NCI-H345 treated with DMSO at 0.1 percent for 48 hours (cell line): ENCODE measurements around the gene ARHGAP33.
"Not testable (repeated sequence)": the region's sequence is repeated elsewhere in the genome, so short reads cannot be mapped to it uniquely, and the experiment has no call there.

Source experiments
- DNase-seq: peaks from one replicate; lab custom pipeline; 2025; ENCODE audit not compliant: unreplicated experiment; lab: John Stamatoyannopoulos, UW

Gene ARHGAP33

DNA sequence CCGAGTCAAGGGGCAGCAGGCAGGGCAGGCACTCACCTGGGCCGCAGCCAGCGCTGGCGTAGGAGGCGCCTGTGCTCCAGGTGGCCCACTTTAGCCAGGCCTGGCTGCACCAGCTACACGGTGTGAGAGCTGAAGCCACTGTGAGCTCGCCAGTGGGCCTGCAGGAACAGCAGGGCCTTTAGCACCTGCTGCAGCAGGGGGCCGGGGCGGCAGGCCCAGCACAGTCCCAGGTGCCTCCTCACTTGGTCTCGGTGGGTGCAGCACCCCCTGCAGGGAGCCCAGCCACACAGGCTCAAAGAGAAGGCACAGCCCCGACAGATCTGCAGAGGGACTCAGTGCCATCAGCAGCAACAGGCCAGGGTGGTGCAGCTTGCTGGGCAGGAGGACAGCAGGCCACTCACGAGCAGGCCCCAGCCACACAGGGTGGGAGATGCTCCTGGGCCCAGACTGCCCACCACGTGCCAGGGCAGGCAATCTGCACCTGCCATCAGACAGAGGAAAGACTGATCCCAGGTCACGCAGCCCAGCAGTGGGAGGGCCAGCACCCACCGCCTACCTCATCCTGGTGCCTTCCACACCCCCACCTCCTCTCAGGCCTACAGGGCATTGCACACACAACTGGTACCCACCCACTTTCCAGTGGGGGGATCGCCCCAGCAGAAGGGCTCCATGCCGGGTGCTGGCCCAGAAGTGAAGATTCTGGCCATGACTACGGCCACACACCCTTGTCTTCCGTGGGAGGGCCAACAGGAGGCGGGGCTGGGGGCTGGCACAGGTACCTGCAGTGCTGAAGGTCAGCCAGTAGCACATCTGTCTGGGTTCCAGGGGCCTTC lies 15.8 kb downstream of the ARHGAP33 start:
- DNase-seq, result peak; percentile 83

DNA sequence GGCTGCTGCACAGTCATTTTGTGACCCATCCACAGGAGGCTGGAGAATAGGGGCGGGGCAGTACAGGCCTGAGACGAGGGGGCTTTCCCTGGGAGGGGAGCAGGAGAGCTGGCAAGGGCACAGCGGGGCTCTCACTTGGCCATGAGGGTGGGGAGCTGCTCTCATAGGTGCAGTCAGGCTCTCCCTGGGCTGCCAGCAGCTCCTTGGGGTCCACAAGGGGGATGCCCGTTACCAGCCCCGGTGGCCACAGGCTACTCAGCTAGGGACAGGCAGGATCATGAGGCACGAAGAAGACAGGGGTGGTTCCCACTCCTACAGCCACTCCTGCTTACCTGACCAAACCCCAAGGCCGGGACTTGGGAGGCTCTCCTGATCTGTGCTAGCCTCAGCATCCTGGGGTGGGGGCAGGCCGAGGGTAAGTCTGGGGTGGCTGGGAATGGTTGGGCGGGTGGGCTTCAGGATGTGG lies 16.5 kb downstream of the ARHGAP33 start:
- DNase-seq, result no peak

DNA sequence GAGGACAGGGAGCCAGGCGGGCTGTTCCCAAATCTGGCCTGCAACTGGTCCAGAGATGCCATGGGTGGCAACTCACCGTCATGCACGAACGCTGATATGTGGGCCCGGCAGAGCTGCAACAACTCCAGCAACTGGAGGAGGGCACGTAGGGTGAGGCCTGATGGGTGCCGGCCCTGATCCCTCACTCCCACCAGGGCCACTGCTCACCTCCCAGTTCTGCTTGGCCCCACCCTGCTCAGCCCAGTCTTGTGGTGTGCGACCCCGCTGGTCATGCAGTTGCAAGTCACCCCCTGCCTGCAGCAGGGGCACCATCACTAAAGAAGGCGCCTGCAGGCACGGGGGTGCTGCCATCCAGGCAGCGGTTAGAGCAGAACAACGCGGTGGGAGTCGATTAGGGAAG lies 16.9 kb downstream of the ARHGAP33 start:
- DNase-seq, result no peak

DNA sequence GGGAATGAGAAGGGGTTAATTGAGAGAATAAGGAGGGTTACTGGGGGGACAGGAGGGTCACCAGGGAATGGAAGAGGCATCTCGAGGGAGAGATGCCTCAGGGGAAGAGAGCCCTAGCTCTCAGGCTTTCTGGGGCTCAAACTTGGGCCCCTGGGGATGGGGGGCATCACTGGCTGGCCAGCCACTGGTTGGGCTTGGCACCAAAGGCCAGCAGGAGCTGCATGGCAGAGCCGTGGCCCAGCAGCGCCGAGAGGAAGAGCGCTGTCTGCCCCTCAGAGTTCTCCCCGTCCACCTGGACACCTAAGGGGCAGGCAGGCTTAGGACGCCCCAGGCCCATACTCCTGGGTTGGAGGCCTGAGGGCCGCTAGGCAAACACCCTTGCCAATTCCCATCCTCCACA lies 17.5 kb downstream of the ARHGAP33 start:
- DNase-seq, result no peak

DNA sequence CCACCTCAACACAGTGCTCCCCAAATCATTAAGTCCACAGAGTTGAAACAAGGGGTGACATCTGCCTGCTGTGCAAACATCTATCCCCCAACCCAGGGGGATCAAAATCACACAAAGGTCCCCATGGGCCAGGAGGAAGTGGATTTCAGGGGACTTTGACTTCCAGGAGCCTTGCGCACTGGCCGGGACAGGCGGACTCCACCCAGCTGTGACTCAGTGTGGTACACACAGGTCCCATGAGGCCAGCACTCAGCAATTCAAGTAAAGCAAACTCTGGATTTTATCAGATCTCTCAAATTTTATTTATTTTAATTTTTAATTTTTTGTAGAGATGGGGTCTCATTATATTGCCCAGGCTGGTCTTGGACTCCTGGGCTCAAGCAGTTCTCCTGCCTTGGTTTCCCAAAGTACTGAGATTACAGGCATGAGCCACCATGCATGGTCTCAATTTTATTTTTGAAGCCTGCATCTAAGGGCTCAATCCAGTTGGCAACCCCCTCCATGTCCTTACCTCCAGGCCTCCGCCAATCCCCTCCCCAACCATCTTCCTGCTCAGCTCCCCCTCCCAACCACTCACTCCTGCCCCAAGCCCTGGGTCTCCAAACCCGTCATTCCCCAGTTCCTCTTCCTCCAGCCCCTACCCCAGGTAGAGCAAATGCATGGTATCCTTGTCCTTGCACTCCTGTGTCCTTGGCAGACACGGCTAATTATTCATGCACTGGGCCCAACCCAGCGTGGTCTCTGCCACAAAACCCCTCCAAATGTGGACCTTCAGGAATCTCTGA lies 18.2 kb downstream of the ARHGAP33 start:
- DNase-seq, result no peak

DNA sequence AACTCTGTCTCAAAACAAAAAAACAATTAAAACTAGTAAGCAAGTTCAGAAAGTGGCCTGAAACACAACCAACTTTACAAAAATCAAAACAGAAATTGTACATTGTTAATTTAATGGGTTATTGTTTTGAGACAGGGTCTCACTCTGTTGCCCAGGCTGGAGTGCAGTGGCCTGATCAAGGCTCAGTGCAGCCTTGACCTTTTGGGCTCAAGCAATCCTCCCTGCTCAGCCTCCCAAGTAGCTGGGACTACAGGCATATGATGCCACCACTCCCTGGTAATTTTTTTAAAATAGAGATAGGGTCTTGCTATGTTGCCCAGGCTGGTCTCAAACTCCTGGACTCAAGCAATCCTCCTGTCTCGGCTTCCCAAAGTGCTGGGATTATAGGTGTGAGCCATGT lies 20.2 kb downstream of the ARHGAP33 start:
- DNase-seq, result not testable (repeated sequence)

DNA sequence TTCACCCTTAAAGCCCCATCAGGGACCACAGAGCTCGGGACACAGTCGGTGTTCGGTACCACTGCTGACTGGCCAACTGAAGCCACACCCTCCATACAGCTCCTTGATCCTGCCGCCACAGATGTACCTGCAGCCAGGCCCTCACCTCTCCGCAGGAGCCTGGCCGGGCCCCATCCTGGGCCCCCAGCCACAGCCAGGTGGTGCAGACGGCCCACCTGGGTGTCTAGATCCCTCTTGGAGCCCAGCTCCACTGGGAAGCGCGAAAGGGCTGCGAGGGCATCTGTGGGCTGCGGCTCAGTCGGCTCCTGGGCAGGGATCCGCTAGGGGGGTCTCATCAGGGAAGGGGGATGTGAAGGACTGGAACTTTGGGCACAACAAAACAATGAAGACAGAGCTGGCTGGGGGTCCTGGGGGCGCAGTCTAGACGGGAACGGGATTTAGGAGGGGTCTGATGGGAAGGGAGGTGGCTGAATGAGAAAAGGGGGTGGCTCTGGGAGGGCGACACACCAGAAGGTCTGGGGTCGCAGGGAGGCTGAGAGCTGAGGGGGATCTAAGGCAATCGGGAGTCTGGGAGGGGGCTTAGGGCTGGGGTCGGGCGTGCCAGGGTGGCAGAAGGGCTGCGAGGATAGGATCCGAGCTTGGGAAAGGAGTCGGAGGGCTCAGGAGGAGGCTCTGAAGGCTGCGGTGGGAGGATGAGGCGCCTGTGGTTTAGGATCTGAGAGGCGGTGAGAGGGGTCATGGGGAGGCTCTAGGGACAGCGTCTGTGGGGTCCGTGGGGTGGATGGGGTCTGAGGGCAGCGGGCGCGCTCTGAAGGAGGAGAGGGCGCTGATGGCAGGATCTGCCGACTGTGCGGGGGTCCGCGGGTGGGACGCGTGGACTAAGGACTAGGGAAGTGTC lies 21.5 kb downstream of the ARHGAP33 start:
- DNase-seq, result no peak

DNA sequence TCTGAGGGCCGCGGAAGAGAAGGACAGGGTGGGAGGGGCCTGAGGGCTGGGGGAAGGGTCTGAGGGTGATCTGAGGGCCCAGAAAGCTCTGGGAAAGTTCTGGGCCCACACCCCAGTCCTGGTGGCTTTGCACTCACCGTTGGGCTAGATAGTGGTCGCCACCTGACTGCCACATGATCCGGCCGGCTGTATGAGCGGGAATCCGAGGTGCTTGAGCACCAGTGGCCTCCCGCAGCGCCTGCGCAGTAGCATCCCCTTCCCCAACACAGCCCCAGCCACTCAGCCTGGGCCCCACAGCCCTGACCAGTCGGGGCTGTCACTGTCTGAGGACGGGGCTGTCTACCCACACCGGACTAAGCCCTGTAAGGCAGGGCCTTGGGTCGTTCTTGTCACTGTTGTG lies 22.3 kb downstream of the ARHGAP33 start:
- DNase-seq, result no peak

DNA sequence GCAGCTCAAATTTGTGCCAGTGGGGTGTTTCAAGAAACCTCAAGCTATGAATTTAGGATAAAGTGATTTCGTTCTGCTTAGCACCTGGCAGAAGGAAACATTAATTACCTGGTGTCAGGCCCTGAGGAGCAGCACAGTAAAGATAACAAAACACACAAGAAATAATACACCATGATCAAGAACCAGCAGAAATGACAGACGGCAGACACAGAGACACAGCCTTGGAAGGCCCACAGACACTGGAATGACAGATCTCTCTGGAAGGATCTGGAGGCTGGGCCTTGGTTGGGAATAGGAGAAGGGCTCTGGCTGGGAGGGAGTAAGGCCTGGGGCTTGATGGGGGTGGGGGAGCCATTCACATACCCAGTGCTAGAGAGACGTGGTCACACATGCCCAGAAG lies 26.5 kb downstream of the ARHGAP33 start:
- no peak for DNase-seq

DNA sequence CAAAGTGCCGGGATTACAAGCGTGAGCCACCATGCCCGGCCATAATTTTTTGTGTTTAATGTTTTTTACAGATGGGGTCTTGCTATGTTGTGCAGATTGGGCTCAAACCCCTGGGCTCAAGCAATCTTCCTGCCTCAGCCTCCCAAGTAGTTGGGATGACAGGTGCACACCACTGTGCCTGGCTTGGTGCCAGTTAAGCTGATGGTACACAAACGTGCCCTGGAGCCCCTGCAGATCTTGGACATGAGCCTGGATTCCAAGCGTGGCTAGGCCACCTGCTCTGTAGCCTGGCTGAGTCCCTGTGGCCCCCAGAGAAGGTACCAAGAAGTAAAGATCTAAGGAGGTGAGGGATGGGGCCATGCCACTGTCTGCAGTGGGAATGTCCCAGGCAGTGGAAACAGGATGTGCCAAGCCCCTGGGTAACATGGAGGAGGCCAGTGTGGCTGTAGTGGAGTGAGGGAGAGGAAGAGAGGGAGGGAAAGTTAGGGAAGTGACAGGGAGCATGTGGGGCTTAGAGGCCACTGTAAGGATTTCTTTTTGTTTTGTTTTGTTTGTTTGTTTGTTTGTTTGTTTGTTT lies 30.2 kb downstream of the ARHGAP33 start:
- peak; percentile 99 for DNase-seq

DNA sequence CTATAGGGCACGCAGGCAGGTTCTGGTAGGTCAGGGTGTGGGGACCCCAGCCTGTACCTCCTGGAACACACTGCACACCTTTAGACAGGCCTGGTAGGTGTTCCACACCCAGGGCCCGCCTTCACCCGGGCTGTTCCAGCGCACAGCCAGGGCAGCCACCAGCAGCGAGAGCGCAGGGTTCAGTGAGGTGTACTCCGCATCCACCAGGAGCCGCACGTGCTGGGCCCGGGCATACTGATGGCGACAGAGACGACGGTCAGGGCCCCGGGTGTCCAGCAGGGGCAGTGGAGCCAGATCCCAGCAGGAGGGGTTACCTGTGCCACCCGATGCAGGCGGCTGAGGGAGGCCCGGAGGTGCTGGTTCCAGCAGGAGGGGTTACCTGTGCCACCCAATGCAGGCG lies 31.2 kb downstream of the ARHGAP33 start:
- no peak for DNase-seq

DNA sequence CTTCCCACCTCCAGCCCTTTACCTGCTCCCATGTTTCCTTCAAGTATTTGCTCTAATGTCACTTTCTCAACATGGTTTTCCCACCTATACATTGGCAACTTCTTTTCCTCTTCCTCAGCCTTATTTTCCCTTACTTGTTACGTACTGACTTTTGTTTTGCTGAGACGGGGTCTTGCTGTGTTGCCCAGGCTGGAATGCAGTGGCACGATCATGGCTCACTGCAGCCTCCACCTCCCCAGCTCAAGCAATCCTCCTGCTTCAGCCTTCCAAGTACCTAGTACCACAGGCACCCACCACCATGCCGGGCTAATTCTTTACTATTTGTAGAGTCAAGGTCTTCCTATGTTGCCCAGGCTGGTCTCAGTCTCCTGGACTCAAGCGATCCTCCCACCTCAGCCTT lies 32.3 kb downstream of the ARHGAP33 start:
- DNase-seq, result no peak

DNA sequence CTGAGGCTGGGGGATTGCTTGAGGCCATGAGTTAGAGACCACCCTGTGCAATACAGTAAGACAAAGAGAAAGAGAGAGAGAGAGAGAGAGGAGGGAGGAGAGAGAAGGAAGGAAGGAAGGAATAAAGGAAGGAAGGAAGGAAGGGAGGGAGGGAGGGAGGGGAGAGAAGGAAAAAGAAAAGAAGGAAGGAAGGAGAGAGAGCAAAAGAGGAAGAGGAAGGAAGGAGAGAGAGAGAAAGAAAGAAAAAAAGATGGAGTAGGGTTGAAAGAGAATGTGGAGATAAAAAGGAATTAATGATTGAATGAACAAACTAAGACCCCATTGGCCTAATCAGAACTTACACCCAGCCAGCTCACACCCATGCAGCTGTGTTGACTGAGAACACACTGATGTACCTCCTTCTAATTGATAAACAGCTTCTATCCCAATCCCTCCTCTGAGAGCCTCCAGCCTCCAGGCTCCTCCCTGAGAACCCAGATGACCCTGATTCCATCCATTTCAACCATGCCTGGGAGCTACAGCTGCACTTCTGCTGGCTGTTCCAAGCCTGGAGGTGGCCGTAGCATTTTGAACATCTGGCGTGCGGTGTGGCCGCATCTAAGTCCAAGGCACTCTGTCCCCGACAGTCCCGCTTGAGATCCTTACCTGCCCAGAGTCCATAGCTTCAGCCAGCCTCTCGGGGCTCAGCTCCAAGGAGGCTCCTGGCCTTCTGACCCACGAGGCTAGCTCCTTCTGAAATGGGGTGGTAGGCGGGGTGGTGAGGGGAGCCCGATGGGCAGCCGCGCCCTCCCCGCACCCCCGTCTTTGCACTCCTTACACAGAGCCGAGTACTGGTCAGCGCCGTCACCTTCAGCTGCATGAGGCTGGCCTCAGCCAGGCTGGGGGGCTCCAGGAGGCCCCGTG lies 36.2 kb downstream of the ARHGAP33 start:
- DNase-seq, result no peak

DNA sequence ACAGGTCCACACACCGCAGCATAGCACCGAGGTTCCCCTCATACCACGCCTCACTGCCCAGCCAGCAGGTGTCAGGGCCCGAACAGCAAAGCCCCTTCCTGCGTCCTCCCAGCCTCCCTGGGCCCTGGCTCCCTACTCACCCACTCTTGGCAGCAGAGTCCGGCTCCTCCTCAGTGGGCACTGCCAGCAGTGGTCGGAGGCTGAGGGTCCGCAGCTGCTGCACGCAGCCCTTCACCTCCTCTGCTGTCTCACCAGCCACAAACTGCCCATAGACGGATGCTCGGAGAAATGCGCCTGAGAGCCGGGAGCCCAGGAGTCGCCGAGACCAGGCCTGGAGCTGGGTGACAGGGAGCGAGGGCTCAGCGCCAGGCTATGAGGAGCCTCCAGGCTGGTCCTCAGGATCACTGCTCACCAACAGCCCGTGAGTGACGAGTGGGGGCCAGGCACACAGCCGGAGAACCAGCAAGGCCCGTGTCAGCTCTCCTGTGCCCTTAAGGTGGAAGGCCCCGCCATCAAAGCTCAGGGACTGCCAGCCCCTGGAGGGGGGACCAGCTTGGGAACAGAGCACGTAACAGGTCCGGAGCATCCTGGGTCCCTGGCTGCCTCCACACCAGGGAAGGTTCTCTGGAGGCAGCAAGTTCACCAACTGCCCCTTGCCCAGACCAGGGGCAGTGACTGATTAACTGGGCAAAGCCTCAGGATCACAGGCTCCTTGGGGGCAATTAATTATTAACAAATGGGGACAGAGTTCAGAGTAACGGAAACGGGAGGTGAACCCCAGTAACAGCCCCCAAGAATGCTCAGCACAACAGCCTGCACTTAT lies 37.1 kb downstream of the ARHGAP33 start, which contains the start of gene PRODH2:
Gene PRODH2 (minus strand): TSS at position 626 of the 823 bp plus-strand sequence. CDS start 40 bp downstream, at position 586.
- DNase-seq, result no peak

DNA sequence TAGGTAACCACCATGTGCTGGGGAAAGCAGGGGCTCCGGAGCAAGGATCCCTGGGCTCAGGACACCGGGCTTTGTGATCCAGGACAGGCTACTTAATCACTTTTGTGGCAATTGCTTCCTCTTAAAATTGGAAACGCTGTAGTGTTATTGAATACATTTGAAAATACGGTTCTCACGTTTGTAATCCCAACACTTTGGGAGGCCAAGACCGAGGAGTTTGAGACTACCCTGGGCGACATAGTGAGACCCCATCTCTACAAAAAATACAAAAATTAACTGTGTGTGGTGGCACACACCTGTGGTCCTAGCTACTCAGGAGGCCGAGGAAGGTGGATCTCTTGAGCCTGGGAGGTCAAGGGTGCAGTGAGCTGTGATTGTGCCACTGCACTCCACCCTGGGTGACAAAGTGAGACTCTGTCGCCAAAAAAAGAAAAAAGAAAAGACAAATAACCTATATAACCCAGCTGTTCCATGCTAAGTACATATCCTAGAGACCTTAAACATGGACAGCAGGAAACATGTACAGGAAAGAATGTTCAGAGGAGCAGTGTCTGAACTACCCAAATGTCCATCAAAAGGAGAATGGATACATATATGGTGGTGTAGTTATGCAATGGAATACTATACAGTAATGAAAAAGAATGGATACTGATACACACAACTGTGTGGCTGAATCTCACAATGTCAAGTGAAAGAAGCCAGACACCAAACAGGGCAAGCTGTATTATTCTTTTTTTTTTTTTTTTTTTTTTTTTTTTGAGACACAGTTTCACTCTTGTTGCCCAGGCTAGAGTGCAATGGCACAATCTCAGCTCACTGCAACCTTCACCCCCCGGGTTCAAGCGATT lies 37.9 kb downstream of the ARHGAP33 start:
- DNase-seq, result no peak

DNA sequence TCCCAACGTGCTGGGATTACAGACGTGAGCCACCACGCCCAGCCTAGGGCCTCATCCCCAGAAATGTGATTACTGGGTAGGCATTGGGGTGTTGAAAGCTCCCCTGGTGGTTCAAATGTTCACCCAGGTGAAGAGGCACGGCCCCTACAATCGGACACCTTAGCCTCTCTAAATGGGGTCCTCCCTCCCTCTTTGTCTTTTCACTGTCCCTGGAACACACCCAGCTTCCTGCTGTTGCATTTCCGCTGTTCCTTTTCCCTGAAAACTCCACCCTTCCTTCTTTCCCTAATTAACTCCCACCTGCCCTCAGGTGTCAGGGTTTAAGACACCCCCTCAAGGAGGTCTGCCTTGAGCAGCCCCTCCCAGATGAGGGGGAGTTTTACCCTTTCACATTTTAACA lies 40.9 kb downstream of the ARHGAP33 start:
- peak; percentile 41 for DNase-seq

DNA sequence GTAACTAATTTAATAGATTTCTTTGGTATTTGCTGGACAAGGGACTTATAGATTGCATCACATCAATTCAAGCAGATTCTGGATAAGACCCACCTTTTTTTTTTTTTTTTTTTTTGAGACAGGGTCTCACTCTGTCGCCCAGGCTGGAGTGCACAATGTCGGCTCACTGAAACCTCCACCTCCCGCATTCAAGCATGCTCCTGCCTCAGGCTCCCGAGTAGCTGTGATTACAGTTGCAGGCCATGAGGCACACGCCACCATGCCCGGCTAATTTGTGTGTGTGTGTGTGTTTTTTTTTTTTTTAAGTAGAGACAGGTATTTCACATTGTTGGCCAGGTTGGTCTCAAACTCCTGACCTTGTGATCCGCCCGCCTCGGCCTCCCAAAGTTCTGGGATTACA lies 41.5 kb downstream of the ARHGAP33 start:
- DNase-seq, result no peak

DNA sequence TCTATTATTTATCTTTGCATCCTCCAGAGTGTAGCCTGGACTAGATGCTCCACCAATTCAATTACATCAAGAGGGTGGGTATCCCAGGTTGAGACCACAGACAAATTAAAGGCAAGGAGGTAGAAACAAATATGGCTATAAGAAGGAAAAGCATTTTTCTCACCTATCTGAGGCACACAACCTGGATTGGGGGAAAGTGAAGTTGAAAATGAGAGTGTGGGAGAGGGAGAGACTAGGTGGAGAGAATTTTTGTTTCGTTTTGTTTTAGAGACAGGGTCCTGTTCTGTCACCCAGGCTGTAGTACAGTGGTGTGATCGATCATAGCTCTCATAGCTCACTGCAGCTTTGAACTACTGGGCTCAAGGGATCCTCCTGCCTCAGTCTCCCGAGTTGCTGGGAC lies 43.1 kb downstream of the ARHGAP33 start:
- DNase-seq, result no peak
